NOMO-1 treated with DMSO at 0.1 percent for 48 hours (cell line): ENCODE results near the gene PDE4DIP.
"Not testable (repeated sequence)": the region's sequence is repeated elsewhere in the genome, so short reads cannot be mapped to it uniquely, and the experiment has no call there.

Experiments
- DNase-seq: peaks from one replicate; lab custom pipeline; 2025; ENCODE audit not compliant: unreplicated experiment; lab: John Stamatoyannopoulos, UW

Gene PDE4DIP

GRCh38 chr1:148844220-148844619 lies at the start of gene PDE4DIP:
TSS of gene PDE4DIP (plus strand) at chr1:148844428. CDS start at chr1:148844775, 347 bp downstream.
- DNase-seq = not testable (repeated sequence)

DNA sequence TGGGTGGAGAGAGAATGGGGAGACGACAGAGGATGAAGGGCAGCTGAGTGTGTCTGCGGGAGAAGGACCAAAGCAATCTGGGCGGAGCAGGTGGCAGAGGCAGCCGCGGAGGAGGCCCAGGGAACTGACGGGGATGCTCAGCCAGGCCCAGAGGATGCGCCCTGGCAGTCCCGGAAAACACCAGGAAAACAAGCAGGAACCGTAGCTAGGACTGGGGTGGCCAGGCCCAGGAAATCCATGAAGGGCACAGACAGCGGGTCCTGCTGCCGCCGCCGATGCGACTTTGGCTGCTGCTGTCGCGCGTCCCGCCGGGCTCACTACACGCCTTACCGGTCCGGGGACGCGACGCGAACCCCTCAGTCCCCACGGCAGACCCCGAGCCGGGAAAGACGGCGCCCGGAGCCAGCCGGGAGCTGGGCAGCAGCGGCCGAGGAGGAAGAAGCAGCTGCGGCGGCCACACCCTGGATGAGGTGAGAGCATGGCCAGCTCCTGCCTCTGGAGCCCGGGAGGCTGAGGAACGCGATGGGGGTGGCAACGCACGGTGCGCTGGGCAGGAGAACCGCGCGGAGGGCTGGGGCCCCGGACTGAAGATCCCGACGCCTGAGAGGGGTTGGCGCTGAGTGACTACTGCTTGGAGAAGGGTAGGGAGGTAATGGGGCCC lies 35.8 kb upstream of the PDE4DIP start:
- not testable (repeated sequence) for DNase-seq

- DNase-seq = not testable (repeated sequence)
Observed at GRCh38 chr1:148808929-148809283, 35.3 kb upstream of the PDE4DIP start.

DNA sequence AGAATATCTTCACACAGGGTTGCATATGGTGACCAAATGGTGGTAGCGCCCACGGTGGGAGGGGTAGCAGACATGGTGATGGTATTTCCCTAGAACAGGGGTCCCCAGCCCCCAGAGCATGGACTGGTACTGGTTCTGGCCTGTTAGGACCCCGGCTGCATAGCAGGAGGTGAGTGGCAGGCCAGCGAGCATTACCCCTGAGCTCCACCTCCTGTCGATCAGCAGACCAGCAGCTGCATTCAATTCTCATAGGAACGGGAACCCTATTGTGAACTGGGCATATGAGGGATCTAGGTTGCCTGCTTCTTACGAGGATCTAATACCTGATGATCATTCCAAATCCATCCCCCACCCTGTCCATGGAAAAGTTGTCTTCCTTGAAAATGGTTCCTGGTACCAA lies 22.0 kb upstream of the PDE4DIP start:
- not testable (repeated sequence) for DNase-seq

DNA sequence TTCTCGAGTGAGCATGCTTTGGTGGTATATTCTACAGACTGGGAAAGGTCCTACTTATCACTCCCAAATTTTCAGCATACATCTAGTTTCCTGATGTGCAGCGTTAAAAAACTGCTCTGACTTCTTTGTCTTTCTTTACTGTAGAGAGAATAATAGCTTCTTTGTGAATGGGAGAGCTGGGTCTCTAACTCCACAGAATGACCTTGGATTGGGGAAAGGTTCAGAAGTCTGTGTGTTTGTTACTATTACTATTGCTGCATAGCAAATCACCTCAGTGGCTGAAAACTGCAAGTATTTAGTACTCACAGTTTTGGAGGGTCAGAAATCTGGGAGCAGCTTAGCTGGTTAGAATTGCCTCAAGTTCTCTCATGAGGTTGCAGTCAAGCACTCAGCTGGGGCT lies 20.4 kb upstream of the PDE4DIP start:
- DNase-seq = not testable (repeated sequence)

DNA sequence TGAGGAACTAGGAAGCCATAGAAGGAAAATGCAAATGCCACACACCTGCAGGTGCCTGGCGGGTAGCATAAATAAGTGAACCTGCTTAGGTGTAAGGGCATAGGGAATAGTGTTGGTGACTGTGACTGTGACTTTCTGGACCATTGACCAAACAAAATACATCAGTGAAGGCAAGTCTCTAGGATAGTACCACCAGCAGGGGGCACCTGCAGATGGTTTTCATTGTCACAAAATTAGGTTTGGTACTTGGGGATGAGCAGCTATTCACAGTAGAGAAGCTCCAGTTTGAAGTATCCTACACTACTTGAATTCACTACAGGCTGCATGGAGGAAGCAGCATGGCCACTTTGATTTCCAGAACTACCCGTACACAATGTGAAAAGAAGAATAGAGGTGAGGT lies 19.2 kb upstream of the PDE4DIP start:
- DNase-seq = not testable (repeated sequence)

DNA sequence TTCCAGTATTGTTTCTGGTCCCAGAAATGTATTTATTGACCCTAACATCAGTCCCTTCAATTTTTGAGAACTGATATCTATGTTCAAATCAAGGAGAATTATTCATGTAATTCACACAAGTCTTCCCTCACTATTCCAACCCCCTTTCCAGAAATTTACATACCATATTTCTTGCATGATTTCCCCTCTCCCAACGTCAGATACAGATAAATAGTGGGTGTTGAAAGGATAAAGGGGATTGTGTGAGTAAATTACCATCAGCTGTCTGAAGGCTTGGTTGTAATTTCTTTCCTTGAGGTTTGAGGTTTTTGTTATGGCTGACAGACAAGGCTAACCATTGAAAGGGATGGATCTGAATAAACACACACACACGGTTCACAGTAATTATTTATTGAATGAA lies 15.7 kb upstream of the PDE4DIP start:
- not testable (repeated sequence) for DNase-seq

DNA sequence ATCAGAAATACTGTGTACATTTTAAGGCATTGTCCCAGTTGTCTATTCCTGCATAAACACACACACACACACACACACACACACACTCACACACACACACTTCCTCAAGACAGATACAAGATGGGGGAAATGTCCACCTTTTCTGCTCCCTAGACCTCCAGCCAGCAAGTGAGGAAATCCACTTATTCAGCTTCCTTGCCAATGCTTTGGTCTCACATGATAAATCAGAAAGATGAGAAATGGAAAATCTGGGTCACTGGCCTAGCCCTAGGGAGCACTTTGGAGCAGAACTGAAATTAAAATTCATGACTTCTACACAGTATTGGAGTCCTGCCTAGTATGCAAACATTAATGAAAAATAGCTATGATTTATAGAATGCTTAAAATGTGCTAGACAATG lies 15.3 kb upstream of the PDE4DIP start:
- DNase-seq = not testable (repeated sequence)

DNA sequence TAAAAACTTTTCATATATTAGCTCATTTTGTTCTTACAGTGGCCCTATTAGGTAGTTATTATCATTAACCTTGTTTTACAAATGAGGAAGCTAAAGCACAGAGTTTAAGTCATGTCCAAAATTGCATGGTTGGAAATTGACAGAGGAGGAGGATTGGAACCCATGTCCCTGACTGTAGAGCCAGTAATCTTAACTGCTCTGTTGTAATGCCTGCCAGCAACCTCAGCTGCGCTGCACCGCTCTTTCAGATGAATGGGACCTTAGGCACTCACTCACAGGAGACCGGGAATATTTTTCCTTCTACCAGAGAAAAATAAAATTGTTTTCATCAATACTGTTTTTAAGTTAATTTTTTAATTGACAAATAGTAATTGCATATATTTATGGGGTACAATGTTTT lies 14.9 kb upstream of the PDE4DIP start:
- not testable (repeated sequence) for DNase-seq

- DNase-seq = not testable (repeated sequence)
Observed at GRCh38 chr1:148841262-148841661, 3.0 kb upstream of the PDE4DIP start.

- not testable (repeated sequence) for DNase-seq
Observed at GRCh38 chr1:148844651-148845050, 423 bp downstream of the PDE4DIP start.

GRCh38 chr1:148845068-148845467 lies 840 bp downstream of the PDE4DIP start:
- not testable (repeated sequence) for DNase-seq

- DNase-seq = not testable (repeated sequence)
Observed at GRCh38 chr1:148850347-148850746, 6.1 kb downstream of the PDE4DIP start.

DNA sequence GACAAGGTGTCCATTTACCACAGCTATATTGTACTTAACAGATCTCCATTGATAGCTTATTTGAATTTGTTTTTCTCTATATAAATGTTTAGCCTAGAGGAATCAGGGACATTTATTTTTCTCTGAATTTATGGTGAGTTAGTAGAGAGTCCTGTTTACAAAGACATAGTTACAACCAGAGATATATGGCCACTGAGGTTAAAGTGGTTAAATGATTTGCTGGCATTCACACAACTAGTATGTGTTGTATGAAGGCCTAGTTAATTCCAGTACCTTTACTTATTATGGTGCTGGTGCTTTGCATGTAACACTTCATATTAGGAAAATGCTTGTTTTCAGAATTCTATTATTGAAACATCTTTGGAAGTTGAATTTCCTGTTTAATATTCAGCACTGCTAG lies 6.6 kb downstream of the PDE4DIP start:
- not testable (repeated sequence) for DNase-seq

DNA sequence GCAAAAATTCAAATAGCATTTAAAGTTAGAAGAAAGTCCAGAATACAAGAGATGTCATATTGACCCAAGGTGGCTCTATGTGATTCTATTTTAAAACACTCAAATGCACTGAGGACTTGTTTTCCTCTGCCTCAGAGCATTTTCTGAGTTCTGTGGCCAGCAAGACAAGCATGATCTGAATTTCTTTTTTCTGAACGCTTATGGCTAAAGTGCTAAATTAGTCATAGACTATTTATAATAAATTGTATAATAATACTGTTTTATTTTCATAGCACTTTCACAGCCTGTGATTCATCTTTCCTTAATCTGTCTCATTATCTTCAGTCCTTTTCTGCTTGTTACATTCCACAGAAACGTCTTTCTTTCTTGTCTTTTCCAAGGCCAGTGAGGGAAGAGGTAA lies 7.5 kb downstream of the PDE4DIP start:
- DNase-seq = not testable (repeated sequence)

- not testable (repeated sequence) for DNase-seq
Observed at GRCh38 chr1:148853363-148853762, 9.1 kb downstream of the PDE4DIP start.

DNA sequence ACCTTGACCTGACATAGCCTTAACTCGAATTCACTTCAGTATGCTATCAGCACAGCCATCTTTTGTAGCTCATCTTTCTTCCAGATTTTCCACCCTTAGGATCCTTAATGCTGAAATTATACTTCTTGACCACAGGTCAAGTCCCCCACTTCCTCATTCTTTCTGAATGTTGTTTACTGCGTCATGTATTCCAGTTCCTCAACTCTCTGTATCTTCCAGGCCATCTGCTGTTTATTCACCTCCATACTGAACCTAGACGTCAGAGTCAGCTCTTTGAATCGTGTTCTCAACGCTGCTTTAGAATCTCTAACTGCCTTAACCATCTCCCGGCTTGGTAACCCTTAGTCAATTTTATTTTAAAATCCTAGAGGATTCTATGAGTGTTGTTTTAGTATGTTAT lies 9.8 kb downstream of the PDE4DIP start:
- DNase-seq = not testable (repeated sequence)

DNA sequence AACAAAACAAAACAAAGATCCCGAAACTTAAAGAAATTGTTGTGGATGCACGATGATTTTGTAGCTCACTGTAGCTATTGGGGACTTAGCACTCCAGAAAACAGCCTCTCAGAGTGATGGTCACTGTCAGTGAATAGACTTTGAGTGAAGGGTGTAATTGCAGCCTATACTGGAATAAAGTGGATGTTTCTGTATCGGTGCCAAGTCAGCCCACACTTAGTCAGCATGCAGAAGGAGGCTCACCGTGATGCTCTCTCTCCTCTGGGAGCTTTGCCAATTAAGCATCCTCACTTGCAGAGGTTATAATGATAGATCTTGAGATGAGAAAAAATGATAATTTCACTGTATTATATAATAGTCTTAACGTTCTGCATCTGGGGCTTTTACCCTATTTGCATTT lies 11.1 kb downstream of the PDE4DIP start:
- not testable (repeated sequence) for DNase-seq

- not testable (repeated sequence) for DNase-seq
Observed at GRCh38 chr1:148860049-148860448, 15.8 kb downstream of the PDE4DIP start.

DNA sequence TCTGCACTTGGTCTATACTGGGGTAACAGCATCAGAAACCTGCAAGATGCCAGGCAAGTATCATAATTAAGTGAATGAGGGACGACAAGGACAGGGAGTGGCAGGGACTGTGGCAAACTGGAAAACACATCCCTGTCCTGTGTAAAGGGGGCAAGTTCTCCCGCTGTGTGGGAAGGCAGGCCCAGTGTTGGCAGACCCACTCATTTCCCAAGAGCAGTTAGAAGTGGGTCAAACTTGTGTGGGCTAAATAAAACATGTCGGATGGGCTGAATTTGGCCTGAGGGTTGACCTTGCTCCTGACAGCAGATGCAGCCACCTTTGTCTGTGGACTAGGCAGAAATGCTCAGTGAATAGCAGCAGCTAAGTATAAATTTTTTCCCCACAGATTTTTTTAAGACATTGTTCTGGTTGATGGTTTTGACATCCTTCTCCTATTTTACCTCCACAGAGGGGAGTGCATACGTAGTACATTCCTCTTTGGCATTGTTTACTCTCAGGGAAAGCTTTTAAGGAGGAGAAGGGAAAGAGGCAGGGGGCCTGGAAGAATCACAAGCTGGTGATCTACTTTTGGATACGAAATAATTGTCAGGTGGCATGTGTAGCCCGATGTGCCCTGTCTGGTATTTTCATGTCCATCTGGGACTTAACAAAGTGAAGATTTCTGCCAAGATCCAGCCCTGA lies 16.5 kb downstream of the PDE4DIP start:
- not testable (repeated sequence) for DNase-seq

GRCh38 chr1:148862590-148862989 lies 18.4 kb downstream of the PDE4DIP start:
- DNase-seq = not testable (repeated sequence)

- not testable (repeated sequence) for DNase-seq
Observed at GRCh38 chr1:148868924-148869633, 24.9 kb downstream of the PDE4DIP start.
